NT2/D1 (cell line): ENCODE results near the gene CNNM3.

Source experiments
- YY1 ChIP-seq: IDR thresholded peaks from 2 replicates; pipeline ENCODE4 v1.6.1; 2011; ENCODE audit not compliant: insufficient read length, insufficient read depth
- ZNF274 ChIP-seq: IDR thresholded peaks from 2 replicates; pipeline ENCODE4 v1.6.1; 2011; ENCODE audit warnings: mild to moderate bottlenecking, low read depth, low read length

DNA sequence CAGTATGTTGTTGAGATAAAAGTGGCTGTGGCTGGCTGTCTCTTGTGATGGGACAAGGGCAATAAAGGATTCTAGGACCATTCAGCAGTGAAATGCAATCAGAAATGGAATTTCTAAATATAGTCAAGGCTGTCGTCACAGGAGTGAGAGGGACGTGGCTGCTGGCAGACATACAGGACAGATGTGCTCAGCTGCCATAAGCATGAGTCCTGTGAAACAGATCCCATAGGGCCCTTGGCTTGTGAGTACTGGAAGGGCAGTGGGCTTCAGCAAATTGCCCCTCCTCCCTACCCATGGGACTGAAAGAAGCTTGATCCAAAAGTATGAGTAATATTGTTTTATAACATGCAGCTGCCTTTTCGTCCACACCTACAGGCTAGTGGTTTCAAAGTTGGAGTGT lies 4.2 kb upstream of the CNNM3 start:
- TF ChIP-seq YY1, result no peak
- no peak for TF ChIP-seq ZNF274
